Renal pelvis (tissue), 4 donors: ENCODE data around the gene CCNY. TPM values are rescaled to one million over a fixed set of nuclear protein-coding genes. Genes with fewer than 3 reads are reported as not detected.

Experiments used
- DNase-seq: peaks from one replicate; pipeline ENCODE4 v3.0.0-alpha.2; 2013
- polyA plus RNA-seq, 3 donors: library from polyadenylated mRNA; unstranded; fragments of 120-200 nt; gene quantifications; one replicate each; pipeline ENCODE4 v1.2.1, GENCODE V29; 2013; ENCODE audit not compliant: insufficient read length in 3 of 3

Gene CCNY
- polyA plus RNA-seq, 3 donors, result 98.3 to 102 (median 101) TPM

GRCh38 chr10:35423505-35424306, 87.4 kb downstream of the CCNY start:
- DNase-seq, result no peak

GRCh38 chr10:35424680-35425285, 88.5 kb downstream of the CCNY start:
- no peak for DNase-seq

- no peak for DNase-seq
These were observed 89.3 kb downstream of the CCNY start for GRCh38 chr10:35425595-35425994.

GRCh38 chr10:35426657-35427056, 90.3 kb downstream of the CCNY start:
- no peak for DNase-seq

- no peak for DNase-seq
These were observed 91.2 kb downstream of the CCNY start for GRCh38 chr10:35427543-35427942.

- DNase-seq, result no peak
These were observed 92.2 kb downstream of the CCNY start for GRCh38 chr10:35428521-35428920.

- no peak for DNase-seq
These were observed 96.6 kb downstream of the CCNY start for GRCh38 chr10:35432781-35433338.

GRCh38 chr10:35433851-35434426, 97.6 kb downstream of the CCNY start:
- peak; percentile 27 for DNase-seq

- no peak for DNase-seq
These were observed 98.2 kb downstream of the CCNY start for GRCh38 chr10:35434533-35434932.

GRCh38 chr10:35435824-35436223, 99.5 kb downstream of the CCNY start:
- DNase-seq, result no peak

GRCh38 chr10:35437829-35438228, 101.5 kb downstream of the CCNY start:
- no peak for DNase-seq

- no peak for DNase-seq
These were observed 102.6 kb downstream of the CCNY start for GRCh38 chr10:35438718-35439571.

- DNase-seq, result no peak
These were observed 103.7 kb downstream of the CCNY start for GRCh38 chr10:35440016-35440415.

GRCh38 chr10:35442028-35442427, 105.7 kb downstream of the CCNY start:
- DNase-seq, result no peak

- no peak for DNase-seq
These were observed 106.3 kb downstream of the CCNY start for GRCh38 chr10:35442592-35442991.

GRCh38 chr10:35443858-35444257, 107.5 kb downstream of the CCNY start:
- DNase-seq, result no peak

- DNase-seq, result no peak
These were observed 109.0 kb downstream of the CCNY start for GRCh38 chr10:35445150-35445884.

- DNase-seq, result no peak
These were observed 110.1 kb downstream of the CCNY start for GRCh38 chr10:35446439-35446838.

GRCh38 chr10:35447693-35448407, 111.5 kb downstream of the CCNY start:
- no peak for DNase-seq
